GM19240 (cell line): Measurements from ENCODE around the gene IPPK.

Source experiments
- DNase-seq: peaks from one replicate; pipeline ENCODE4 v3.0.0; 2011; ENCODE audit warnings: low spot score; ENCODE audit not compliant: insufficient read length

The IPPK gene

DNA sequence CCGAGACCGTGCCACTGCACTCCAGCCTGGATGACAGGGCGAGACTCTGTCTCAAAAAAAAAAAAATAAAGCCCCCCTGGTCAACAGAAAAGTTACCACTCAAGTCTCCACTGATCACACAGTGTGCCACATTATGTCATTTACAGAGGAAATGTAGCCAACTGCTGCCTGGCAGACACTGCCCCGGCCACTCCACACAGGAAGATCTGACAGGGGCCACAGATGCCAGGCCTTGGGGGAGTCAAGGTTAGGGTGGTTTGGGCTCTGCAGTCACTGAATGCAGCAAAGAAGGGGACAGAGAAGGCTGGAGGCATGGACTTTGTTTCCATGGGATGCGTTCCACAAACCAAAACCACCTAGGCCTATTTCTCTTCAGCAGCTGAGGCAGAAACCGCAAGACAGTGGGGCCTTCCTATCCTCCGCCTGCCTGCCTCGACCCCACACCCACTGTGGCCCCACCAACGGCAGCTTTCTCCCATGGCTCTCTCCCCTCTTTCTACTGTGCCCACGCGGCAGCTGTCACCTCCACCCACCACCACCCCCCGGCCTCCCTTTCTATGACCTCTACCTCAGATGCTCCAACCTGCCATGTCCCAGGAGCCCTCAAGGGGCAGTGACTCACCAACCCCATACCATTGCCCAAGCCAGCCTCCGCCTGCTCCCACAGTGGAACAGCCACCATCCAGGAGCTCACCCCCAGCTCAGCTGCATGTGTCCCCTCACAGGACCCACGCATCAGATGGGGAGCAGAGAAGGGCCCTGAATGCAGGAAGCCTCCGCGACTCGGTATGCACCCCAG, 12.4 kb downstream of the IPPK start:
- DNase-seq, result no peak

- DNase-seq, result no peak
These were observed 13.4 kb downstream of the IPPK start for GRCh38 chr9:92656537-92656925.

DNA sequence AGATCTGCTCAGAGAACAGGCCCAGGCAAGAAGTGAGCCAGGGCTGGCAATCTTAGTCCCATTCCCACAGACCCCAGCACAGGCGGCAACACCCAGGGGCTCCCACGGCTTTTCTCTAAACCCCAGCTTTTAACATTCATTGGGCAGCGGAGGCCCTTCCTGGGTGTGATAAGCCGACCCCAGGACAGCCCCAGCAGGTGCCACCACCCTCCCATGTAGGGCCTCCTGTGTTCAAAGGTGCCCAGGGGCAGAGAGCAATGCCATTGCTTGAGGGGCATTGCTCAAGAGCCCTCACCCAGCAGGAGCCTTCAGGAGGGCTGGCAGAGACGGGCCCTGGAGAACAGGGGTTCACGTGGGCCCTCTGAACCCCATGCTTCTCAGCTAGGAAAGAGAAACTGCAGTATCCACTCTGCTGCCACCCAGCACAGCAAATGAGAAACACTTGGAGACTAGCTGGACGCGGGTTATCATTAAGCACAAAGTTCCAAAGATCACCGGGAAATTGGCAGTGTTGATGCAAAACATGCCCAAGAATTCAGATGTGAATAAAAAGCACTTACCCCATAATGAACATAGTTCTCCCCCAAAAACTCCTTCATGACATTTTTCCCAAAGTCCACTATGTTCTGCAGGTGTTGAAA, 13.9 kb downstream of the IPPK start:
- no peak for DNase-seq

DNA sequence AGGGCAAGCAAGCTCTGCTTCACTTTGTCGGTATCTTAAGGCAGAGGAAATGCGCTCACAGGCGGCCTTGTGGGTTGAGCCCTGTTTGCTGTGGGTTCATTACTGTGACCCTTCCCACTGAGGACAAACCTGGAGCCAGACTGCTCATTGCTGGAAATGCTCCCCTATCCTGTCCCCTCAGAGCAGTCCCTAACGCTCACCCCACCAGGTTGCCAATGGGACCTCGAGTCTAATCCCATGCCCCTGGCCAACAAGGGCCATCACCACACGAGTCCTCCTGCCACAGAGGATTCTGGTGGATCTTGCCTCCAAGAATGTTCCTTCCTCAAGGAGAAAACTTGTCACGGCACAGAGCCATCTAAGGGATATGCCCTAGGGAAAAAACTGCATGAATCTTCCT, 14.6 kb downstream of the IPPK start:
- no peak for DNase-seq

GRCh38 chr9:92654481-92655301, 15.2 kb downstream of the IPPK start:
- no peak for DNase-seq

- no peak for DNase-seq
These were observed 17.5 kb downstream of the IPPK start for GRCh38 chr9:92652461-92652860.

GRCh38 chr9:92650839-92651621, 18.9 kb downstream of the IPPK start:
- no peak for DNase-seq

DNA sequence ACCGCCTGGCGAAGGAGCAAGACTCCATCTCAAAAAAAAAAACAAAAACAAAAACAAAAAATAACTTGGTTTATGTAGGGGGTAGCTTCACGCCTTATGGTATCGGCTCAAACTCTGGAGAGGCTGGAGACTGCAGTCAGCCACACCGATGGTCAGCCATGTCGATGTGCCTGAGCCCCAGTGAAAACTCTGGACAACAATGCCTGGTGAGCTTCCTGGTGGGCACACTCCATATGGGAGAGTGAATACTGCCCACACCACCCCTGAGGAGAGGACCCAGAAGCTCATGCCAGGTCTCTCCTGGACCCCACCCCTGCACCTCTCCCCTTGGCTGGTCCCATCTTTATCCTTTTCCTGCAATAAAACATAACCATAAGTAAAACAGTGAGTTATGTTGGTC, 19.6 kb downstream of the IPPK start:
- no peak for DNase-seq

GRCh38 chr9:92649007-92649406, 20.9 kb downstream of the IPPK start:
- DNase-seq, result no peak

GRCh38 chr9:92648474-92648971, 21.4 kb downstream of the IPPK start:
- no peak for DNase-seq

- DNase-seq, result no peak
These were observed 22.1 kb downstream of the IPPK start for GRCh38 chr9:92647671-92648473.

- no peak for DNase-seq
These were observed 24.9 kb downstream of the IPPK start for GRCh38 chr9:92645041-92645440.

DNA sequence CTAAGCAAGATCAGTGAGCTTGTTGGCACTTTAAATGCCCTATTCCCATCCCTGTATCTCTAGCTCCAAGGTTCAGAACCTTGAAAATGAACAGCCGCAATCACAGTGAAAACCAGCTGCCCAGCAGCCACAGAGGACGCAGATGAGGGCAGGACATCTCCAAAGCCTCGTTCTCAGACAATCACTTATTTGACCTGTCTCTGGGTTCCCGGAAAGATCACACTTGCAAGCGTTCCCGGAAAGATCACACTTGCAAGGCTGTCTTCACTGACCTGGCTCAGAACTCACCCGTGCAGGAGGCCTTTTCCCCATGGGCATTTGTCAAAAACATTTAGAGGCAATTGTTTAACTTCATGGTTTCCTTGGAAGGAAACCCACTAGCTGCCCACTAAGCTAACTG, 25.7 kb downstream of the IPPK start:
- no peak for DNase-seq

- DNase-seq, result no peak
These were observed 27.4 kb downstream of the IPPK start for GRCh38 chr9:92642564-92642963.

DNA sequence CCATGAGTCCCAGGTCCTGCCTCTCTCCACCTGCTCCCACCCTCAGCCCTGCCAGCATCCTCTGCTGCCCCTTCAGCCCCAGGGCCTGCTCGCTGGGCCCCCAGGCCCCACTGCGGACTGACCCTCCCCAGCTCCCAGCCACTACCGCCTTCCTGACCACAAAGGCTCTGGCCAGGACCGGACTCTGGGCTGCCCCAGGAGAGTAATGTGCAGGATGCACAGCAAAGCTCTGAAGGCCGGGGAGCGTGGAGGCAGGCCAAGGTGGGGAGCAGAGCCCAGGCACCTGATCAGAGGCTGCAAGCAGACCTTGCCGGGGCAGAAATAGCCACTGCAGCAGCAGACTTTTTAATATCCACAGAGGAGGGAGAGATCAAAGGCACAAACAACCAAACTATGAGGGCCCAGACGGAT, 27.9 kb downstream of the IPPK start:
- DNase-seq, result no peak

DNA sequence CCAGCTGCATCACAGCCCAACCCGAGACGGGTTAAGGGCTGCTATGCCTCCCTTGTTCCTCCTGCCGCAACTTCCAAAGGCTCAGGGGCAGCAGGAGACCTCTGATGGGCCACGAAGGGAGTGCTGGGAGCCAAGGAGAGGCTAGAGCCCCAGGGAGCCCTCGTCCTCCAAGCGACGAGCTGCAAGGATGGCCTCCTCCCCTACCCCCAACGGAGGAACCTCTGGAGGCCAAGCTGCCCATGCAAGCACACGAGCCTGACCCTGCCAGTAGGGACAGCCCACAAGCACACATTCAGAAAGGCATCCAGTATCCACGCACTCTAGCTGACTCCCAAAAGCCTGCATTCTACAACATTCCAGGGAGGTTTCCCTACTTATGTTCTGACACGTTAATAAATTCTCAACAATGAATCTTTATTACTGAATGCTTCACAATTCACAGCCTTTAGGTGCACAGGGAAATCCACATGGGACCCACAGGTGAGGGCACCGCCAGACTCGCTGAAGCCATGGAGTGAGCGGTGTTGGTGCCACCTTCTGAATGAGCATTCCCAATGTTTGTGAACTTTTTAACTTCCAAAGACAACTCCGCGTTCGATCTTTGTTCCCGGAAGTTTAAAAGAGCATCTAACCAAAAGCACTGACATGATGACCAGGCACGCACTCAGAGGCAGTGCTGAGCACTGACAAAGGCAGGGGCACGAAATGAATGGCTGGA, 28.7 kb downstream of the IPPK start:
- no peak for DNase-seq

GRCh38 chr9:92640398-92641091, 29.4 kb downstream of the IPPK start:
- no peak for DNase-seq

DNA sequence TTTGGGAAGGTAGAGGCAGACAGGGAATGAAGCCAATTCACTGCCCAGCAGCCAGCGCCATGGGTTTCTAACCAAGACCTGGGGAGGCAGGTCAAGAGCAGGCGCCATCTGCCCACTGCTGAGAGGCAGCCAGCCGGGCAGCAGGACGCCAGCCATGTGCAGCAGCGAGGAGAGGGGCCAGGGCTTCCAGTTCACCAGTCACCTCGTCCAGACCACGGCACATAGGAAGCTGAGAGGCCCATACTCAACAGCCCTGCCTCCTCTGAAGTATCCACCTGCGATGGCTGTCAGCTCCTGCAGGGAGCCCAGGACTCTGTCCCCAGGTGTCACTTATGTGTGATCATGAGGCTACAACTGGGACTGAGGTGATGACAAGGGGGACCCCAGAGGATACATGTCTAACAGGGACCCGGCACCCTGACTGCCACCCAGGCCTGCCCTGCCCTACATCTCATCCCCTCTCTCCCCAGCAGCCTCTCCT, 30.1 kb downstream of the IPPK start:
- no peak for DNase-seq

DNA sequence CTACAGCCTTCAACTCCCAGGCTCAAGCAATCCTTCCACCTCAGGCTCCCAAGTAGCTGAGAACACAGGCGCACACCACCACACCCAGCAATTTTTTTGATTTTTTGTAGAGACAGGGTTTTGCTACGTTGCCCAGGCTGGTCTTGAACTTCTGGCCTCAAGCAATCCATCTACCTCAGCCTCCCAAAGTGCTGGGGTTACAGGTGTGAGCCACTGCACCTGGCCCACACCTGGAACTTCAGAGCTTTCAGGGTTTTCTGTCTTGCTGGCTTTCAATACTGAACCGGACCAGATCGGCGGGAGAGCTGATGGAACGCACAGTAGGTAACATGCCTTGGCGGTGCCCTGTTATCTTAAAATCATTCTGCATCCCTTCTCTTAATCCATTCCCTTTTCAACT, 30.8 kb downstream of the IPPK start:
- no peak for DNase-seq
